Measurements from ENCODE around the gene HOXA10.

The HOXA10 gene

DNA sequence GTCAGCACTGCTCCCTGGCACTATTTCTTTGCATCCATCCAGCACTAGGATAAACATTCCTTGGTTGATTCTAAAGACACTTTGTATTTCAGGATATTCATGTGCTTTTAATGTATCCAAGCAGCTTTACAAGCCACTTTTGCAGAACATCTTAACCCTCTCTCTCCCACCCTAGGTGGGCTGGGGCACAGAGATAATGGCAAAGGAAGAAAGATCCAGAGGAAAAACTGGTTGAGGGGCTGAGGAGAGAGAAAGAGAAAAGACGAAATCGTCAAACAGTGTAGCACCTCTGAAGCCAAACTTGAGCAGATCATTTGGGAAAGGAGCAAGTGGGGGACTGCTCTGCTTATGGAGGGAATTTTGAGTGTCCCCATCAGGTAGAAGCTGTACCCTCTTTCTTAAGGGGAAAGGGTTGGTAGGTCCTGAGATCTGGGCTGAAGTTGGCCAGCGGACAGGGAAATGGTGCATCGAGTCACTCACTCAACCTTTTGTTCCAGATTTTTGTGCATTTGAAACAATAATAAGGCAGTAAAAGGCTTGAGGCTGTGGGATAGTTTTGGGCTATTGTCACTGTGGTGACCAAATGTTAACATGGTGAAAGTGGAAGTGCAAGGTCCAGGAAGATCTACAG, 30.0 kb upstream of the HOXA10 start:
- no peak for DNase-seq

DNA sequence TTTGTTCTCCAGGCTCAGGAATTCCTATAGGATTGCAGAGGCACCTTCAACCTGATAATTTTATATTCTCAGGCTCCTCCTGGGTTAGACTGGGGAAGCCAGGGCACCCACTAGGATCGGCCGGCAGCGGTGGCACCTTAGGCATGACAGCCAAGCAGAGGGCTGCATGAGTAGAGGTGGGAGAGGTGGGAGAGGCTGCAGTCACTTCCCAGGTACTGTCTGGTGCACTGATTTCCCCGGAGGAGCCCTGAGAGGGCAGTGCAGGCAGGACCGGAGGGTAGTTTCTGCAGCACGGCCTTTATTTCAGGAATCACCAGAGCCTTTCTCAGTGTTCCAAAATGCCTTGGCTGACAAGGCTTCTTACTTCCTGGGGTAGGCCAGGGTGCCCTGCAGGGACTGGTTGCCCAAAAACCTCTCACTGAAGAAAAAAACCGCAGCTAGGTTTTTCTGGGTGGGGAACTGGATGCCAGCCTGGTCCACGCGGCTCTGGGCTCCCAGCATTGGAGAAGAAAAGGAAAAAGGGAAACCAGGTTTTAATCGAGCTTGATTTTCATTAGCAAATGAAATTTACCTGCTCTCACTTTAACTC, 29.3 kb upstream of the HOXA10 start:
- no peak for DNase-seq

DNA sequence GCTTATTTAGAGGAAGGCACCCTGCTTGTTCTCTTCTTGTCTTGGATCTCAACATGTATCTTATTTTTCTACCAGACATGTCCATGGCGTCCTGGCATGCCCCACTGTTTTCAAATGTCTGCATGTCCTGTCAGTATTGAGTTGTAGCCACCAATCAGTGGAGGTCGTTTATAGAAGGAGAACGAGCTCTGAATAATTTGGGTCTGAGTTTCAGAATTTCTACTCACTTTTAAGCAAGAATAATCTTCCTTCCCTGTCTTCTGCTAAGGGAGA, 28.7 kb upstream of the HOXA10 start:
- no peak for DNase-seq

DNA sequence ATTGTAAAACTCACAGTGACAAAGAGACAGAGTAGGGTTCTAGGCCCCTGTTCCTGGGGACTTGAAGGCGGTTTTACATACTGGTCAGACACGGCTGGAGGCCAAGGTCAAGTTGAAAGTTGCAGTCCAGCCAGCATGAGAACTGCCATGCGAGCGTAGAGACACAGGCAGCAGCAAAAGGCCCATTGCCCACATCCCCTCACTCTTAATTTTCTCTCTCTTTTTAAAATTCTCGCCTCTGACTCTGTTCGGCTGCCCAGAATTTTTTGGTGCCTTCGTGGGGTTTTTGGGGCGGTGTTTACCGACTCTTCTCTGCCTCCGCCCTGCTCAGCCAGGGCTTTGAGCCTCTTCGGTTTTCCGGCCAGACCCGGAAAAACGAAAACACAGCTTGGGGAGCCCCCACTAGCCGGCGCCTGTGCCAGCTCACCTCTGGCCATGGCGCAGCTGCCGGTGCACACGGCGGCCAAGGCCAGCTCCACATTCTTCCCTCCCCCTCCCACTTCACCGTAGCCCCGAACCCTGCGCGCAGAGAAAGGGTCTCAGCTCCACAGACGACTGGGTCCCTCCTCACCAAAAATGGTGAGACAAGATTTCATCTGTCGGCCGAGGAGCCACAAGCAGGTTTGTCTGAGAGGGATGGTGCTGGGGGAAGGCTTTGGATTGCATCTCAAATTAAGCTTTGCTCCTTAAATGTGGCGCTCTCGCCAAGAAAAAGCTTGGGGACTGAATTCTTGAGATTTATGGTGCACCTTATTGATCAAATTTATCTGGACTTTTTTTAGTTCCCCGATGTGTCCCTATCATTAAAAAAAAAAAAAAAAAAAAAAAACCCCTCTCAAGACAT, 28.1 kb upstream of the HOXA10 start:
- no peak for DNase-seq

DNA sequence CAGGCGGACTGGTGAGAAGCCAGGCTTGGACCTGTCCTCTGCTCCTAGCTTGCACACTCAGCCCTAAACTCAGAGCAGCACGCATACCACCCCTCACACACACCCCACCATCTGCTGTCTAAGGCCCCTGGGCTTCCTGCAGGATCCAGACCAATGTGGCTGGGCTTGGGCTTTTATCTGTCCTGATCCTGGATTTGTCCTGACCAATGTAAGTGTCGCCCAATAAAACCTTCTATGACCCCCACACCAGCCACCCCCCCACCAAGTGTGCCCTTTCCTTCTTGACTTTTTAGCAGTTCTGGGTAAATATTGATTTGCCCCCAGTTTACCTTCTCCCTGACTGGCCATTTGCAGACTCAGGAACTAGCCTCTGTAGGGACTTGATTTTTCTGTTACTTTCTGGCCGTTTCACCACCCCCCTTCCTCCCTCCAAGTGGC, 27.5 kb upstream of the HOXA10 start:
- DNase-seq, result no peak

DNA sequence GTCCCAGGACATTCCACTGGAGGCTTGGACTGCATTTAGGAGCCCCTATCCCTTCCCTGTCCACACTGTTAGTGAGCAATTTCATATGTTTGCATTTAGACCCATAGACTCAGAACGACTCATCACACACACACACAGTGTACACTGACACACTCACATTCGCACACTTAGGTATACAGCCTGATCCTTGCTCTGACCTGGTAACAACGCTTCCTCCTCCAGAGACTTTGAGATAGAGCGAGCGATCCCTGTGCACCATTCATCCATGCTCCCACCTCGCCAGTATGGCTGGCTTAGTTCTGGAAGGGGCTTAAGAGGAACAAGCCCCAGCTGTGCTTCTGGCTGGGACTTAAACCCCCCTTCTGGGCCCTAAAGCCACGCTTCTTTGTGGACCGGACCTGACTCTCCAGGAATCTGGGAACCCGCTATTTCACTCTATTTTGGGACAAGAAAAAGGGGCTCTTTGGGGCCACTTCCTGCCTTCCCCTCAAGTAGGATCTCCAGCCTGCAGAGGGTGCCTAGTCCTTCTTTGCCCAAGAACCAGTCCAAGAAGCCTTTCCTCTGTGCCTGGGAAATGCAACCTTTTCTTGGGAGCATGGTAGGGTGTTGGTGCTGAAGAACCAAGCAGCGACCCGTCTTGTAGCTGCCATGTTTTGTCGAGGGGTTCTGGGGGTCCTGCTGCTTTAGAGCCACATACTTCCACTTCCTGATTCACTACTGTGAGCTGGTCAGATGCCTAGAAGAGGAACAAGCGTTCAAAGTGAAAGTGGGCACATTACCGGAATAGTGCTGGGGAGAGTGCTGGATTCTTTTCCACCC, 26.9 kb upstream of the HOXA10 start:
- peak in 1 of 58 donors; percentile 14 for DNase-seq

DNA sequence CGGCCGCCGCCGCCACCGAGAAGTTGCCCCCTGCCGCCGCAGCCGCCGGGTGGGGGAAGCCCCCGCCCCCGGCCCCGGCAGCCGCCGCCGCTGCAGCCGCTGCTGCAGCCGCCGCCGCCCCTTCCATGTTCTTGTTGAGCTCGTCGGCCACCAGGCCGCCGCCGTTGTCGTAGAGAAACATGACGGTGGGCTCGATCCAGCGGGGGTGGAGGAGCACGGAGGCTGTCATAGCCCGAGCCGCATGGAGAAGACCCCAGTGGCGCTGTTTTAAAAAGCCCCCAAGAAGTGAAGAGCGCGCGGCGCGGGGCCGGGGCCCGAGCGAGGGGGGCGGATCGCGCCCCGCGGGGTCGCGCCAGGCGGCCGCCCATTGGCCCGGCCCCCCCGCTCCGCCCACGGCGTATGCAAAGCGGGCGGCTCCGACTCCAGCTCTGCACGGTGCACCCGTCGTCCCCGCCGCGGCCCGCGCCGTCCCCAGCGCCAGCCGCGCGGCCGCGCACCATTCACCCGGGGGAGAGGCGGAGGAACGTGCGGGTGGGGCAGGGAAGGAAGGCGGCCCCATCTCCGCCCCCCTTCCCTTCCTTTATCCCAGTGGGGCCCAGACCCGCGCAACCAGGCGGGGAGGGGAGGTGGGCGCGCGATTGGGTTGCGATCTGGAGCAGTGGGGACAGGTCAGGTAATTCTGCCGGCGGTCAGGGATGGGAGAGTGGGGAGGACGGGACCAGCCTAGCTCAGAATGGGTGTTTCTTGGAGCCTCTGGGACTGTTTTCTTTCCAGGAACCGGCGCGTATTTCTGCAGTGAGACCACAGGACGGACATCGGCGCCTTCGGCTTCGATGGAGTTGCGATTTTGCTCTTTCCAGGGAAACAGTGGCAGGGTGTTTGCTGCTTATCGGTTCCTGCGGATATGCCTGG, 26.0 kb upstream of the HOXA10 start, which contains the start of gene HOXA13:
Gene HOXA13, minus strand, starts transcription at position 243 of the 912 bp plus-strand sequence. Its CDS starts 14 bp downstream, at position 229.
- no peak for DNase-seq

DNA sequence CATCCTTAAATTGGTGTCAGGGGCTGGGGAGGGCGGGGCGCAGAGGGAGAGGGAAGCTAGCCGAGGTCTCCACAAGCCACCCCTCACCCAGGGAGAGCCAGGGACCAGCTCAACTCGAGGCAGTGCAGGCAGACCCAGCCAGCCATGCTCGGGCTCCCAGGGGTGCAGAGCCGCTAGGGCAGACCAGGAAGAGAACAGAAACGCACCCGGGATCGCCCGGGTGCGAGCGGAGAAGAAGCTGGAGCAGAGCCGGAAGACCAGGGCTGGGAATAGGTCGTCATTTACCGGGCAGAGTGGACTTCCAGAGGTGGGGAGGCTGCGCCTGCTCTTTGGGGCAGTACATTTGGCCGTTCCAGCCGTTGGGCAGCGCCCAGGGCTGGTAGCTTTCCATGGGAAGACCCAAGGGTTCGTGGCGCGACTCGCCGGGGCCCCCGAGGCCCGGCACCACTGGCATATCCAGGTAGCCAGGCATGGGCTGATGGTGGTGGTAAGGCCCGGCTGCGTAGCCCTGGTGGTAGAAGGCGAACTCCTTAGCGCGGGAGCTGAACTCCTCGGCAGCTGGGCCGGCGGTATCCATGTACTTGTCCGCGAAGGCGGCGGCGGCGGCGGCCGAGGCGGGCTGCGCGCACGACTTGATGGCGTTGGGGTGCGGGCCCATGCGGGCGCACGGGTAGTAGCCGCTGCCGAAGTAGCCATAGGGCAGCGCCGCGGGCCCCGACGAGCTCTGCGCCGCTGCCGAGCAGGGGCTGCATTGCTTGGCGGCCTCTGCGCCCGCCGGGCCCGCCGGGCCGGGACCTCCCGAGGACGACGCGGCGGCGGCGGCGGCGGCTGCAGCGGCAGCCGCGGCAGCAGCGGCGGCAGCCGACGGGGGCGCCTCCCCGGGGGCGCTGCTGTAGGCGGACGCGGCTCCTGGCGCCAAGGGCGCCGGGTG, 25.0 kb upstream of the HOXA10 start:
- no peak for DNase-seq

DNA sequence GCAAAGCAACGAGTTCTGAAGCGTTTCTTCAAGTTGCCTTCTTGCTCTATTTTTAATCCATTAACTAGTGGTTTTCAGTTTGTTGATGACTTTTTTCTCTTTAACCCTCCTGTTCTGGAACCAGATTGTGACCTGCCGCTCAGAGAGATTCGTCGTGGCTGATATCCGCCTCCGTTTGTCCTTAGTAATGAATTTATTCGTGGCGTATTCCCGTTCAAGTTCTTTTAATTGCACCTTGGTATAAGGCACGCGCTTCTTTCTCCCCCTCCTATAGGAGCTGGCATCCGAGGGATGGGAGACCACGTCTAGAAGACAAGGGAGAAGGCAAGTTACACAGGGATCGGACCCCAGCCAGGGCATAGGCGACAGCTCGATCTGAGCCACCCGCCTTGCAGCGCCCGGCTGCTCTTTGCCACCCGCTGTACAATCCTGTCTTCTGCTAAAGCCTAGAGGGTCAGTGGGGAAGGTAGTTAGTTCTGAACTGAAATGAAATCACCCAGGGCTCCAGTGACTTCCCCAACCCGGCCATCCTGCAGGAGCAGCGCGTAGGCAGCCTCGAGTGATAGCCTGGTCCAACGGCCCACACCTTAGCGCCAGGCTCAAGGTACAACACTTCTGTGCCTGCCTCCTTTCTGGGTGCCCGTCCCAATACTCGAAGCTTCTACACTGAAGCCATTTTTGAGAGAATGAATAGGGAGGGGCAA, 24.2 kb upstream of the HOXA10 start:
- DNase-seq, result no peak

DNA sequence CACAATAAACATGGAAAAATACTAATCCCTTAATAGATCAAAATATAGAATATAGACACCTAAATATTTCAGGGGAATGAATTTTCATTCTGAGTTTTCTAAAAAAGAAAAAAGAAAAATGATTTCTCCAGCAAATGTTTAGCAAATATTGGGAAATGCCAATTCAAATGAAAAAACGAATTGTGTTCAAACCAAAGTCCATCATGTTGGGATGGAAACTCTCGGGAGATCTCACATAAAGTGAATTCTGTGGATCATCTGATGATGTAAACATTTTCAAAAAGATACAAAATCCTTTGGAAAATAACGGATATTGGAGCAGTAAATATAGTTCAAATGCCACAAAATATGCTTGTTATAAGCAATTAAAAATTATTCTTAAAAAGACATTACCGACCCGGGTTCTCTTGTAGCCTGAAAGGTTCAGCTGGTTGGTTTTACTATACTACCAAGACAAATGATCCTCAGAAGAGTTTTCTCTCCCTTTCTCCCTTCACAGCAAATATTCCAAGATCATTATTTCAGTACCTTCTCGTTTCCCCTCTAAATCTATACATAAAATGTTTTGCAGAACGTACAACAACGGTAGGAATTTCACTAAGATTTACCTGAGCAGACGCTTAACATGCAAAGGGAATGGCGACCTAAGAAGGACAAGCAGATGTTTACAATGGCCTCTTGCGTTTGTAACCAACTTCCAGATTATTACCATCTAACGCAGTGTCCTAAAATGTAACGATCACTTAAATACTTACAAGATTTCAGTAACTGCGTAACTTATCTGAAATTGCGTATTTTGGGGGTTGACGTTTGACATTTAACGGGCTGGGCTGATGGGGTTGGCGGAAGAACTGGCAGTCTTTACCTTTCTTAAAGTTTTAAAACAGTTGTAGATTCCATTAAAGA, 23.3 kb upstream of the HOXA10 start:
- no peak for DNase-seq

DNA sequence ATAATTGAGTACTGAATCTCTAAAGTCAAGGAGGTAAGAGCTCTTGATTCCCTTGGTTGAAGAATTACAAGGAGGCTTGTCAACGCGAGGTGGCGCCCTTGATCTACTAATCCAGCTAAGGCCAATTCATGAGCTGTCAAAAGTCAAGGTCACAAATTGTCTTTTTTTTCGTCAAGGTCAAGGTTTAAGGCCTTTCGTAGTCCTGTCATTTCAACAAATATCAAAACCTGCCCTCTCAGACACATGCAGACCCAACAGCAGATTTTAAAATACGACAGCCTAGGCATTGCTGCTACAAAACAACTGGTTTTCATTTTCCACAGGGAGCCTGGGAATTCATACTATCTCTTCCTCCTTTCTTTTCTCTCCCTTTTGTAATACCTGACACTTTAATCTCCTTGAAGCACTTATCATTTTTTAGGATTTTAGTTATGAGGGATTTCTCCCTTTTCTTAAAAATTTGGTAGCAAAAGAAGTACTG, 22.2 kb upstream of the HOXA10 start:
- peak in 51 of 58 donors; percentile 2 to 83 (median 39) for DNase-seq

DNA sequence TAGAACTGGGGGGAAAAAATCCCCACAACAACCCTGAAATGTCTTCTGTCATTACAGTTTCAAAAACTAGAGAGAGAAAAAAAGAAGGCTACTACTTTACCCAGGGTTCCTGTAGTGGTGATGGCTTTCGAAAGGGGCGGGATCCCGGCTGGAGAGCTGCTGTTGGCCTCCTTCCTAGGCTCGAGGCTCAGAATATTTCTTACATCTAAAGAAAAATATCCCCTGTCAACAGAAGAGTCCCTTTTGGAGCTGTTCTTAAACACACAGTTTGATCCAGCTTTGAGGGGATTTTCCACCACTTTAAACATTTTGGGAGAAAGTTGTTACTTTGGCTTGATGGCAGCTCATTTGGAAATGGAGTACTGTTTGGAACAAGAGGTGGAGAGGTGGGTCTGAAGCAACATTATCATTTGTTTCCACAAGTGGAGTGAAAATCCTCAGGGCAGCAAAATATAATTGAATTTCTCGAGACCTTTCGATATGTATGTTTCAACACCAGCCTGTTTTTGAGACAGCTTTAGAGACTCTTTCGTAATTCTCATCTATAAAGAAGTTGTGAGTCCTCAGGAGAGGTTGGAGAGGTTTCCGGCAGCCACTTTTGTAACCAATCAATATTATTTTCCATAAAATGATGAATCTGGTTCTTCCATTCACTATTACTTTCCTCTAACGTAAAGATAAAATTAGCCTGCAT, 20.7 kb upstream of the HOXA10 start:
- no peak for DNase-seq

DNA sequence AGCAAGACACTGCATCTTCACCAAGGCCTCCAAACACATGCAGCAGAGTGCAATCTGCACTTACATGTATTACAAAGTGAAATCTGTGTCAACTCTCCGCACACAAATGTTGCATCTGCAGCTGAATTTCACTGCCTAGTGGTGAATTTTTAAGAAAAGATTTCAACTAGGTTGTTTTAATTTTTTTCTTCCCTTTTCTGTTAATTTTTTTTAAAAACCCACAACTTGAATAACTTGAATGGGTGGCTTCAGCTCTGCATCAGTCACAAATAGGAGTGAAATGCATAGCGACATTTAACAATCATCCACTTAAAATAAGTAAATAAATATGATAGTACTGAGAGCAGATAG, 19.9 kb upstream of the HOXA10 start:
- DNase-seq, result no peak

DNA sequence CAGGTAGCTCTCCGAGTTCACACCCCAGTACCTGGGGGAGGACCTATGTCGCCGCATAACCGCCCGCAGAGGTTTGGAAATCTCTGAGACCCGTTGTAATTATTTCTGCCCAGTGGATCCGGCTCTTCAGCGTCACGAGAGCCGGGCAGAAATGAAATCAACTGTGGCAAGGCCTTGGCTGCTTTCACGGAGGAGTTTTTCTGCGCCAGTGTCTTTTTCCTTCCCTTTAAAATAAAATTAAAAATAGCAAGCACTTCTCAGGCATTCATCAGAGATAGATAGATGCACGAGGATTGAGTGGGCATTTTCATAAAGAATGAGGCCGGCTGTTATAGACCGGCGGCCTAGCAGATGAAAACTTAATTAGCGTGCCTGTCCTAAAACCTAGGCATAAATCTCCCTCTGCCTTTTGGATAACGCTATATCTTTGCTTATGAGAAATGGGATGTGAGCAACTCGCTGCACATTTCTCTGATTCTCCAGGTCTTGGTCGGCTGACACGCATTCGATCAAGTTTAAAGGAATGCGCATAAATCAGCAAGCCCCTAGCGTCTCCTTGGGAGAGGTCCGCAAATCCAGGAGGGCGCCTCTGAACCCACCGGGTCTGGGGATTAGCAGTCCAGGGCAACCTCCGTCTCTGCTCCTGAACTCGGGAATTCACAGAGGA, 19.3 kb upstream of the HOXA10 start:
- DNase-seq, result no peak

DNA sequence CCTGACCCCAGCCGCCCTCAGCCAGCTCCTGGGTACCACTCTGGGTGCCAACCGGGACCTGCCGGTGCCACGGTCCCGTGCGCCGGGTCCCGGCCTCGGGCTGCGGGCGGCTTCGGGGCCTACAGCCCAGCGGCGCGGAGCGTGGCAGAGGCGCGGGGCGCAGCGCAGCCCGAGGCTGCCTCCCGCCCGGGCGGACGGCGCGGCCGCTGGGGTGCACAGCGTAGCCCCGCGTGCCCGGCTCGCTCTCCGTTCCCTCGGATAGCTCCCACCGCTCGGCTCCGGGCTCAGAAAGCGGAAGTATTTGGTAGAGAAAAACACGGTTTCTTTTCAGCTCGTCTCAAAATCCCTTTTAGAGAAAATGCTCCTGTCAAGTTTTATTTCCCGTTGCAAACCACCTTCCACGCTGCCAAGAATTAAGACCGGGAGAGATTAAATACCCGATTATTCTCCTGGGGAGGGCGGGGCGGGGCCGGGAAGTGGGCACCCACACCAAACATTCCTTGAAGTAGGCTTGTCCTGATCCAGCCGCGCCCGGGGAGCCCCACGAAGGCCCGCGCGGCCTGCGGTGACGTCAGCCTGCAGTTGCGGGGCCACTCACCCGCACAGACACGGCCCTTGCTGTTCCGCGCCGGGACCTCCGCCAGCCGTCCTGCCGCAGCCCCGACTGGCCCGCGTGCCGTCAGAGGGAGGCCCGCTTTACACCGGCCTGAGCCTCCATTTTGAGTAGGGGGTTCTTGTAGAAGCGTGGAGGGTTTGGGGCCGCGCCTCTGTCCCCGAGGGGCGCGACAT, 18.6 kb upstream of the HOXA10 start:
- no peak for DNase-seq

Measured in anterior cingulate cortex (tissue), 58 donors.